NCI-H226 (cell line): ENCODE data around the gene ACOXL.
A peak's percentile ranks its signal among the peaks of the same experiment; 100 is the strongest.

ENCODE experiments used
- DNase-seq: peaks from one replicate; pipeline ENCODE4 v3.0.0-alpha.2; 2015

Gene ACOXL

GRCh38 chr2:111017909-111018308, 285.5 kb downstream of the ACOXL start:
- no peak for DNase-seq

- no peak for DNase-seq
Observed at GRCh38 chr2:111019381-111019780, 287.0 kb downstream of the ACOXL start.

DNA sequence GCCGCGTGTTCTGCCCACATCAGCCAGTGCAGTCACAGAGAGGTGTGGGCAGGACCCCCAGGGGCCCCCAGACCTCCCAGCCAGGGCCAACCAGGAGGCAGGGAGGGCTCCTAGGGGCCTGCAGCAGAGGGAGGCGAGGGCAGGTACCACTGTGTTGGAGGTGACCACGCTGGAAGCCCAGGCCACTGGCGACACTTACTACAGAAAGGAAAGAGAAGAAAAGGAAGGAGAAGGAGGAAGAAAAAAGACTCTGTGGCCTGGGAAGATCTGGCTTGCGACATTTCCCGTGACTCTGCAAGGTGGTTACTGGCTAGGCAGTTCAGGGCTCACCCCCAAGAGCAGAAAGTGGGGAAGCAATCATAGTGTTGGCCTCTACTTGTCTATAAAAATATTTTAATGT, 290.3 kb downstream of the ACOXL start:
- DNase-seq: no peak

DNA sequence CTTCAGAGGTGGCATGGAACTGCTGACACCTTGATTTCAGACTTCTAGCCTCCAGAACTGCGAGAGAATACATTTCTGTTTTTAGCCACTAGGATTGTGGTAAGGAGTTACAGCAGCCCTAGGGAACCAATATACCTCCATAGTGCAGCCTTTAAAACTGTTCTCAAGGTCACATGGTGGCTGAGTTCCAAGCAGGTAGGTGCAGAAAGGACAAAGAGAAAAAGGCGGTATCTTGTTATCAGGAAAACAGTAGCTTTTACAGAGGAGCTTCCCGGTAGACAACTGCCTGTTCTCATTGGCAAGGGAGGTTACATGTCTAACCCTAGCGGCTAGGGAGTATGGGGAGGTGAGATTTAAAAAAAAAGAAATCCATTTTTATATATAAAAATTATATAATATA, 292.1 kb downstream of the ACOXL start:
- DNase-seq: no peak

GRCh38 chr2:111025288-111025687, 292.9 kb downstream of the ACOXL start:
- no peak for DNase-seq

GRCh38 chr2:111028720-111029119, 296.3 kb downstream of the ACOXL start:
- no peak for DNase-seq

DNA sequence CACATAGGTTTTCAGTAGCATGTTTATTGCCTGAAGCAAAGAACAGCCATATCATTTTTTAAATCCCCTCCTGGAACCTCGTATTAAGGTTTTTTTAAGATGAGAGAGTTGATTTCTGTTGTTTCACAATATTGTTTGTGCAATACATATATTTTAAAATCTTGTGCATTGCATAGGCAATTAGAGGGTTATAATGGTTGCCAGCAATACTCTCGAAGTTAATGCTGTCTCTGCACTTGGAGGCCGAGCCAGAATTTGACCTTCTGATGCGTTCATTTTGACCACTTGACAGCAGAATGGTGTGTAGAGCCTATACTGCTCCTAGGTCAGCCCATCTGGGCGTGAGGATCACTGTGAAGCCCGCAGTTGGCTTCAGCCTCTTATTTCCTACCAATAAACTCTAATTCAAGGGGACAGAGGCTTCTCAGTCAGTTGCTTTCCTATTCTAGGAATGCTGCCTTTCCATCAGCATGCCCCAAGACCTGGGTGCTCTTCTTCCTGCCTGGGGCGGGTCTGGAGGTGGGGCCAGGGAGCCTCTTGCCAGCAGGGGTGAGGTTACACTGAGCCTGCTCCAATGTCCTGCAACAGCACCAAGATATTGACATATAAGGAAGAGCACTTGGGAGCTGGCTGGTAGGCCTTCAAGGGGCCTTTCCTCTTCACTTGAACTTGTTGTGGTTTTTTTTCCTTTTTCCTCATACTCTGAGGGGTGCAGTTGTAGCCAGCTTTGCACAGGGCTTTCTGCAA, 297.0 kb downstream of the ACOXL start:
- no peak for DNase-seq

DNA sequence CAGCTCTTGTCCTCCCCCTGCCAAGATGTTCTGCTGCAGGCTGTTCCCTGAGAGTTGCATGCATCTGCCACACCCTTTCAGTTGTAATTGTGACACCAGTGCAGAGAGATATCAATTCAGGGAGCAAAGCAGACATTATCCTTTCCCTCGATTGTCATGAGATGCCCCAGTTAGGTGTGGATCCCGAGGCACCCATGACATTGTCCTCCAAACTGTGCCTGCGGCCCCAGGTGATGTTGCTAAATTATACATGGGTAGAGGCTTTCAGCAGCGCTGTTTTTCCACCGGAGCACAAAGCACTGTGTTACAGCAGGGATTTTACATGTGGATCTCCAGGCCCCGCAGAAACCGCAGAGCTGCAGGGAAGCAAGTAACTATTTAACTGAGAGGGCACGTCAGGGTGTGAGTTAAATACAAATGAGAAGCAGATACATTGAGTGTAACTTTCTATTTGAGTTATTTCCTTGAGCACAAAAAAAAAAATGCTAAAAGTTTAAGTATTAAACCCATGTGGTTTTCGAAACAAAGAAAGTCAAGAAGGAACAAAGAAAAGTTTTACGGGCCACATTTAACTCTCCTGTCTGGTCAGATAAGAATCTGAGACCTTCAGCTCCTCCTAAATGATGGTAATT, 298.0 kb downstream of the ACOXL start:
- DNase-seq: no peak

DNA sequence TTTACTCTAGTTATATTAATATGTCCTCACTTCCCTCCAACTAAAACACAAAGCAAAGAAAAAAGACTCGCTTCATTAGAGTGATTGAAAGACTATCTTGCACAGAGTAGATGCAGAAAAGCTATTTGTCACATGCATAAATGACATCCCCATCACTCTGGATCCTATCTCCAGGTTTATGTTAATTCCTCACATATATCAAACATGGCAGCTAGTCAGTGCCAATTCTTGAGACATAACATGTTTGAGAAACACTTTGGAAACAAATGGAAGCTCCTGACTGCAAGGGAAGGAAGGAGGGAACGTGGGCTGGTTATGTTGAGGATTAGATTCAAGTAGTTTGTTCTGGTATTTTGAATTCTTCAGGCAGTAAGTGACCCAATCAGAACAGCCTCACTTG, 298.6 kb downstream of the ACOXL start:
- no peak for DNase-seq

GRCh38 chr2:111031546-111032478, 299.4 kb downstream of the ACOXL start:
- DNase-seq: no peak

DNA sequence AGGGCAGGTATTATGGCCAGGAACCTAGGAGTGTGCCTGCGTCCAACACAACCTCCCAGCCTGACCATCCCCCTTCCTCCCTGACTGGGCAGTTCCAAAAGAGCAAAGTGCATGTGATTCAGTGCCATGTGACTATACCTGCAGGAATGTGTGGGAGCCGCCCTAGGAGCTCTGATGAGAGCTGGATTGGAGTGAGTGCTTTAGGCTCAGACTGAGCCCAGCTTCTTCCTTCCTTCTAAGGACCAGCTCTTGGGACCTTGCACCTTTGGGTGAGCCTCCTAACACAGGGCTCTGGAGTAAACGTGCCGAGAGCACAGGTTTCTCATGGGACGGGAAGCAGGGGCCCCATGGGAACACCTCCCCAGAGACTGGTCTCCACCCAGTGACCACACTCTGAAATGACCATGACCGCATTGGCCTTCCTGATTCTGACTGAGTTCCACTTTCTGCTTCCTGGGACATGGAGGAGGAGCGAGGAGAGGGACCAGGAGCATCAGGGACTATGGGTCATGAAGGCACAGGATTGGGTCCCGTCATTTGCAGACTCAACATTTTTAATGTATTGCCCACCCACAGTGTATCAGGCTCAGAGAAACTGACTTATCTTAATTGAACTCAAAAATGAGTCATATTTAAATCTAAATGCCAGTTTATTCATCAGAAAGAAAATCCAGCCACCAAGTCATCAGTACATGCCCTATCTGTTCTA, 300.5 kb downstream of the ACOXL start:
- peak; percentile 77 for DNase-seq

- no peak for DNase-seq
Observed at GRCh38 chr2:111034146-111034545, 301.8 kb downstream of the ACOXL start.

DNA sequence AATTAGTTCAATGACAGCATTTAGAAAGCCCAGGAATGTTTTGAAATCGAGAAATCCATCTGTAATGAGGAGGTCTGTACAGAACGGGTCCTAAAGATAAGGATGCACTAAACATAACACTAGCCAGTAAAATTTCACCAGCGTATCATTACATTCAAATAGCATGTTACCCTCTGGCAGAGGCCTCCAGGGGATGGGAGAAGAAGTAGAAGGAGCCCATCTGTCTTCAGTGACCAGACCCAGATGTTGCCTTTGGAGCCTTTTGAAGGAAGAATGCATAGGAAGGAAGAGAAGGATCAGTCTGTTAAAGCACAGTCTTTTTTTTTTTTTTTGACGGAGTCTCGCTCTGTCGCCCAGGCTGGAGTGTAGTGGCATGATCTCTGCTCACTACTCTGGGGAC, 302.2 kb downstream of the ACOXL start:
- DNase-seq: no peak

- DNase-seq: no peak
Observed at GRCh38 chr2:111035830-111036441, 303.6 kb downstream of the ACOXL start.

- DNase-seq: no peak
Observed at GRCh38 chr2:111037128-111037527, 304.8 kb downstream of the ACOXL start.

- no peak for DNase-seq
Observed at GRCh38 chr2:111039628-111040383, 307.4 kb downstream of the ACOXL start.

DNA sequence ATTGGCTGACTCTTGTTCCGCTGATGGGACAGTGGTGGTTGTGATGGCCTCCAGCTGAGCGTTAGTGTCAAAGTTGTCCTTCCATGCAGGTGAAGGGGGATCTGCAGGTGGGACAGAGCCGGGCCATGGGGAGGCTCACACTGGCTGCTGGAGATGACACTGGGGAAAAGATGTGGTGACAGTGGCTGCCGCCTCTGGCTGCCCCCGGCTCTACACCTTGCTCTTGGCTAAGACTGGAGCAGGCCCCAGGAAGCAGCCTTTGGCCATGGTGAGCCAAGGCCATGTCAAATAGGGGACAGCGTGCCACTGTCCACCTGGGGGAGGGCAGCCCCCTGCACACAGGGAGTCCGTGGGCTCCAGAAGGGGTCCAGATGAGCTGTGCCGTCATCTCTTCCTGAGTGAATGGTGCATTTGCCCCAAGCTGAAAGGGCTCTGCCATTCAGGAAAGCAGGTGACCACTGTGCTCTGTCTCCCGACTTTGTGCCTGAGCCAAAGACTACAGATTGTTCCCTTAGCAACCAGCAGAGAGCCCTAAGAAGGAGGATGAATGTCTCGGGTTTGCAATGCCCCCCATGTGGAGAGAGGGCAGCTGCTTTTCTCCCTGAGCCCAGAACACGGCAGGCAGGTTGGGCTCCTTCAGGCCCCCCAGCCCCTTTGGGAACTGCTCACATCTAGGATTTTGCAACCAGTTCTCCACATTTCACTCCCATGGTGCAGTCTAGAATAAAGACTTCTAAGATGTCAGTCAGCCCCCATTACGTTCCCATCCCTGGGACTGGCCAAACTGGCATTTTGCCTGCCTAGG, 309.2 kb downstream of the ACOXL start:
- DNase-seq: no peak

DNA sequence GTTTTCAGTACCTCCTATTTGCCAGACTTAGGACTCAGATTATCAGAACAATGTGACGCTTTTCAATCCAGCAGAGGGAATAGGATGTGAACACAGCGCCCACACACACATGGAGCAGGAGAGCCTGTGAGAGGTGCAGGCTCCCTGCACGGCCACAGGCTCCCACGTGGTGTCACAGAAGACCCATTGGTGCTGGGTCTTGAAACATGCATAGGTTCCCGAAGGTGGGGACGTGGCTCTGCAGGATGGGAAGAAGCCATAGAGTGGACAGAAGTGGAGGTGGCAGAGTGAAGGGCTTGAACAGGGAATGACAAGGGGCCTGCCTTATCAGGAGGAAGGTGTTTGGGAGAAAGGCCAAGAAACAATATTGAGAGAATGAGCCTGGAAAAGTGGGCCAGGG, 309.9 kb downstream of the ACOXL start:
- no peak for DNase-seq

DNA sequence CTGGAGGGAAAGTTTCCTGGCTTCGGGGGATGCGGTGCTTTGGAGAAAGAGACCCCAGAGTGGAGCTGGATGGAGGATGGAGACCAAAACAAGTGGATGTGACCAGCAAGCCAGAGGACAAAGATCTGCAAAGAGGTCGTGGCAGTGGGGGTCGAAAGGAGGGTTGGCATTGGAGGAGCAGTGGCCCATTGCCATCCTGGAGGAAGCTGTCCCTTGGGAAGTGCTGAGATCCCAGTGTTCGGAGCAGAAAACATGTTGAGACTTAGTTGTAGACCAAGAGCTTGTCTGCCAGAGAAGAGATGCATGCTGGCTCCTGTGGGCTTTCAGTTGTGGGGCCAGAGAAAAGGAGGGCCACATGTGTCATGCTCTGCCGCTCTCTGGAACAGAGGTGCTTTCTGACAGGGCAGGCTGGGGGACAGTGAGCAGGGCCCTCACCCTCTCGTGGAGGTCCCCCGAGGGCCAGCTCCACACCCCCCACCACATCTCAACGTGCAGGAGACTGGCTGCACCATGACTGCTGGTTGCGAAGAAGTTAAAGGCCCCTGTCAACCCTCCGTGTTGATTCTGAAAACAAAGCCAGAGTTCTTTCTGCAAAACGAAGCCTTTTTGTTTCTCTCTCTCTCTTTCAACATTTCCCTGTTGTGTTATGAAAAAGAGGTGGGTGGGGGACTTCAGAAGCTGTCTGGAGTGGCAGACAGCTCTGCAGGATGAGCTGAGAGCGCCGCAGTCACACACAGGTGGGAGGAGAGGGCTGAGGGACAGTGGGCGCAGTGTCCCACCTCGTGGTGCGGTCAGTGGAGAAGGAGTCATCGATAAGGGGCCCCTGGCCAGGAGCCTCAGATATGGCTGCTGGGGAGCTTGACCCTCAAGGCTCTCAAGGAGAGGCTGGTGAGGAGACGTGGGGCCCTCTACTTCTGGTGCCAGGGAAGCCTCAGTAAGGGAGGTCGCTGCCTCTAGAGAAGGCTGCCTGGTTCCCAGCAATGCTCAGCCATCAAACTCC, 310.7 kb downstream of the ACOXL start:
- DNase-seq: no peak

DNA sequence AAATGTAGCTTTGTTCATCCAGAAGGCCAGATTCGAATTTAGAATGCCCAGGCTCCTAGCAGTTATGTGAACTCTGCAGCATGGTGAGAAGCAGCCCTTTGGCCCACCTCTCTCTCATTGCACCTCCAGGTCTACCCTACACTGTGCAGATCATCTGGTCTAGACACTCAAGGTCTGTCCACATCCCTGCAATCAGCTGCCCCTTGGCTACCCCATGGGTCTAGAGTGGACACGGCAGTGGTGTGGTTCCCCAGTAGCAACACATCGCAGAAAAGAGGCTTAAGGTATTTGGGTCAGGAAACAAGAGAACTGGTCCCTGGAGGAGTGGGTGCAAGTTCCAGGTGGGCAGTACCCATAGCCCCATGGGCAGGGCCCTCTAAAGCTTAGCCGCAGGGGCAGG, 311.7 kb downstream of the ACOXL start:
- DNase-seq: no peak
